Ureter (tissue), 1 donor: ENCODE data around the gene MYH14. TPM values are rescaled to one million over a fixed set of nuclear protein-coding genes. Genes with fewer than 3 reads are reported as not detected.

Experiments
- DNase-seq: peaks from one replicate; pipeline ENCODE4 v3.0.0-alpha.2; 2020; ENCODE audit warnings: low spot score
- total RNA-seq: library from RNA; stranded (reverse); gene quantifications from one replicate; pipeline ENCODE4 v1.2.4, GENCODE V29; 2023
- donor health status: DM: yes; HTN: yes; CAD: no.

The MYH14 gene
- total RNA-seq, 1 donor from 2014 or later: 134 TPM

DNA sequence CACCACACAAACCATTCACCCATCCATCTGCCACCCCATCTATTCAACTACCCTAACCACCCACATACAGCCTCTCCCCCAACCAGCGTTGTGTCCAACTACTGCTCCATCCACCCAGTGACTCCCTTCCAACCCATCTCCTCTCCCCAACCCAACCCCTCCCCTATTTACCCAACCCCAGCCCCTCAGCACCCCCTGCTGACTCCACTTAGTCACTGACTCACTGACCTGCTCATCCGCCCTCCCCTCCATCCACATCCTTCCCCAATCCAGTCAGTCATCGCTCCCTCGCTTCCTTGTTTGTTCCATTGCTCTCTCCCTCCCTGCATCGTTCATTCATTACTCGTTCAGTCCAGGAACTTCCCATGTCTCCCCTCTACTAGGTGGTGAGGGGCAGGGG, 86.6 kb downstream of the MYH14 start:
- no peak for DNase-seq

- DNase-seq: no peak
Measured at GRCh38 chr19:50290775-50291174, 87.4 kb downstream of the MYH14 start.

GRCh38 chr19:50292216-50292827, 88.9 kb downstream of the MYH14 start:
- DNase-seq: no peak

GRCh38 chr19:50293263-50294004, 90.0 kb downstream of the MYH14 start:
- no peak for DNase-seq

GRCh38 chr19:50300051-50300450, 96.6 kb downstream of the MYH14 start:
- no peak for DNase-seq

GRCh38 chr19:50300814-50301606, 97.6 kb downstream of the MYH14 start:
- no peak for DNase-seq

GRCh38 chr19:50301607-50301971, 98.2 kb downstream of the MYH14 start:
- DNase-seq: no peak

DNA sequence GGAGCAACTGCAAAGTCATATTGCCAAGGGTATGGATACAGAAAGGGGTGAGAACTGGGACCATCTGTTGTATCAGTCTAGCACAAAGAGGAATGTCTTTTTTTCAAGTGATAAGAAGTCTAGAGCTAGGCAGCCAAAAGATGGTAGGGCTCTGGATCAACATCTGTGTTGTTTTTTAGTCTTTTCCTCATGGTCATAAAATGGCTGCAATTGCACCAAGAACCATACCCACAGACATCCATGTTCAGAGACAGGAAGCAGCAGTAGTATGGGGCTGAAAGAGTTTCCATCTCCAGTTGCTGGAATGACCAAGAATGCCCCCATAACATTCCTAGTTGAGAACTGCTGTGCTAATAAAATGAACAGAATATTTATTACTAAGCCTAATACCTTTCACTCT, 100.1 kb downstream of the MYH14 start:
- DNase-seq: no peak

DNA sequence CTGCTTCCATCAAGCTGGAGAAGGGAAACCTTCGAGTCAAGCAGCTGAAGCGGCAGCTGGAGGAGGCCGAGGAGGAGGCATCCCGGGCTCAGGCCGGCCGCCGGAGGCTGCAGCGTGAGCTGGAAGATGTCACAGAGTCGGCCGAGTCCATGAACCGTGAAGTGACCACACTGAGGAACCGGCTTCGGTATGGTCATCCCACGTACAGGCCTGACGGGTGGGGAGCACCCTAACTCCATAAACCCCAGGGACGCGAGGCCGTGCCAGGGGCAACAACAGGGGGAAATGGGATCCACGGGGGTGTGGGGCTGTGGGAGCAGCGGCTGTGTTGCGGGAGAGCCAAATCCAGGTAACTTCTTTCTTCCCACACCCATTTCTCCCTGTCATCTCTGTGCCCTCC, 105.6 kb downstream of the MYH14 start:
- no peak for DNase-seq

GRCh38 chr19:50309396-50310125, 106.1 kb downstream of the MYH14 start:
- DNase-seq: no peak

DNA sequence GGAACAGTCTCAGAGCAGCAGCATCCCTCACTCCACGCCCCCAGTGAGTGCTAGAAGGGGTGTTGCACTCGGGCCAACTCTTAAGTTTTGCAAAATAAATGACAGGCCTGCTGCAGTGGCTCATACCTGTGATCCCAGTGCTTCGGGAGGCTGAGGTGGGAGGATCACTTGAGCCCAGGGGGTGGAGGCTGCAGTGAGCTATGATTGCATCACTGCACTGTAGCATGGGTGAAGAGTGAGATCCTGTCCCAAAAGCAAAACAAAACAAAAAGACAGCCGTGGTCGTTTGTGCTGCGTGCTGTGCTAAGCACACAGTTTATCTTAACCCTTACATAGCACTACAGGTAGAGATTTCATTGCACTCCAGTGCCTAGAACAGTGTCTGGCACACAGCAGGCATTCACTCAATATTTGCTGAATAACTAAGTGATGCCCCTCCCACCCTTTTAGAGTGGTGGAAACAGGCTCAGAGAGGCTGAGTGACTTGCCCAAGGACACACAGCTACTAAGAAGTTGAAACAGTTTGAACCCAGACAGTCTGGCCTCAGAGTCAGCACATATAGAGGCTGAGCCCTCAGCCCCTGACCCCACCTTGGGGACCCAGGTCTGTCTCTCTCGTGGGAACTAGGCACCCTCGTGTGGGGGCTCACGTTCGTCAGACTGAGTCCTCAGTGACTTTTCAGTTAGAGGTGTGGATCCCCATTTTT, 107.5 kb downstream of the MYH14 start:
- DNase-seq: no peak

GRCh38 chr19:50311723-50312635, 108.6 kb downstream of the MYH14 start:
- no peak for DNase-seq

GRCh38 chr19:50312967-50313811, 109.8 kb downstream of the MYH14 start:
- no peak for DNase-seq

GRCh38 chr19:50313812-50314536, 110.6 kb downstream of the MYH14 start:
- no peak for DNase-seq

DNA sequence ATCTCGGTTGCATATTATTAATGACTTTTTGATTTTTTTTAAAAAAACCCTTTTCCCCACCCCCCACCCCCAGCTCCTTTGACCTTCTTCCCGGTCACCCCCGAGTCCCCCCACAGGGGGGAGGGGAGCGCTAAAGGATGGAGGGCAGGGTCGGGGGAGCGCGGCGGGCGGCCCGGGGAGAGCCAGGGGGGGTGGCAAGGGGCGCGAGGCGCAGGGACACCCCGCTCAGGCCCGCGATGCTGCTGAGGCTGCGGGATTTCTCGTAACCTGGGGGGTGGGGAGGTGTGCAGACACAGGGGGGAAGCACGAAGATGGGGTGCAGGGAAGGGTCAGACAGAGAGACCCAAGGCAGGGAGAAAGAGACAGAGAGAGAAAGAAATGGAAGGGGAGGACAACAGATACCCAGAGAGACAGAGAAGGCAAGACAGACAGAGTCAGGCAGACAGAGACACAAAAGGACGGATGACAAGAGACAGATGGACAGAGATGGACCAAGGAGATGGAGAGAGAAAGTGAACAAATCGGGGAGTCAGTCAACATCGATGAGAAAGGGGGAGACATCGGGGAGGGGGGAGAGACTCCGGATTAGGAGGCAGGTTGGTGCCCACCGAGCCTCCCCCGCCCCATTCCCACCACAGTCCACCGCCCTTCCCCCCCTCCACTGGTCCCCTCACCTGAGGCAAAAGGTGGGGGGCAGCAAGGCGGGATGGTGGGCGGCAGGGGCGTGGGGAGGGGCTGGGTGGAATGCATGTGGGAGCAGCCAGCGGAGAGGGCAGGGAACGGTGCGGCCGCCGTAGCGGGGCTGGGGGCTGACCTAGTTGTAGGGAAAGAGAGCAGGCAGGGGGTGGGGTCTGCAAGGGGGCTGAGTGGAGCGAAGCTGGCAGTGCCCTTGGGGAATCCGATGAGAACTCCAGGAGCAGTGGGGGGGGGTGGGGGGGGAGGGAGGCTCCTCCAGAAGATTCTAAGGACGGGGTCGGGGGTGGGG, 111.6 kb downstream of the MYH14 start:
- DNase-seq: no peak

GRCh38 chr19:50315773-50316448, 112.5 kb downstream of the MYH14 start:
- DNase-seq: no peak

GRCh38 chr19:50317115-50317514, 113.7 kb downstream of the MYH14 start:
- no peak for DNase-seq
